ENCODE data around the gene MDH1.
"Not testable (repeated sequence)": the region's sequence is repeated elsewhere in the genome, so short reads cannot be mapped to it uniquely, and the experiment has no call there.

The MDH1 gene

GRCh38 chr2:63589148-63589958 is 590 bp downstream of the MDH1 start:
- DNase-seq (ENCODE audit: low spot score): no peak

GRCh38 chr2:63590626-63591408 is 2.1 kb downstream of the MDH1 start:
- no peak for DNase-seq (ENCODE audit: low spot score)

- no peak for DNase-seq (ENCODE audit: low spot score)
These were observed 2.9 kb downstream of the MDH1 start for GRCh38 chr2:63591566-63592175.

- no peak for DNase-seq (ENCODE audit: low spot score)
These were observed 5.9 kb downstream of the MDH1 start for GRCh38 chr2:63594660-63595059.

- DNase-seq (ENCODE audit: low spot score): no peak
These were observed 7.7 kb downstream of the MDH1 start for GRCh38 chr2:63596401-63596883.

- DNase-seq (ENCODE audit: low spot score): no peak
These were observed 10.2 kb downstream of the MDH1 start for GRCh38 chr2:63598981-63599380.

- DNase-seq (ENCODE audit: low spot score): no peak
These were observed 12.2 kb downstream of the MDH1 start for GRCh38 chr2:63600881-63601460.

- DNase-seq (ENCODE audit: low spot score): no peak
These were observed 15.9 kb downstream of the MDH1 start for GRCh38 chr2:63604666-63605065.

GRCh38 chr2:63608865-63609264 is 20.1 kb downstream of the MDH1 start:
- DNase-seq (ENCODE audit: low spot score): not testable (repeated sequence)

GRCh38 chr2:63610525-63610924 is 21.8 kb downstream of the MDH1 start:
- DNase-seq (ENCODE audit: low spot score): no peak

- no peak for DNase-seq (ENCODE audit: low spot score)
These were observed 24.7 kb downstream of the MDH1 start for GRCh38 chr2:63613391-63613901.

GRCh38 chr2:63614448-63614968 is 25.7 kb downstream of the MDH1 start:
- no peak for DNase-seq (ENCODE audit: low spot score)

- no peak for DNase-seq (ENCODE audit: low spot score)
These were observed 26.5 kb downstream of the MDH1 start for GRCh38 chr2:63614983-63615945.

GRCh38 chr2:63617366-63617765 is 28.6 kb downstream of the MDH1 start:
- no peak for DNase-seq (ENCODE audit: low spot score)

GRCh38 chr2:63619328-63619727 is 30.6 kb downstream of the MDH1 start:
- DNase-seq (ENCODE audit: low spot score): no peak

- no peak for DNase-seq (ENCODE audit: low spot score)
These were observed 34.0 kb downstream of the MDH1 start for GRCh38 chr2:63622751-63623150.

- DNase-seq (ENCODE audit: low spot score): not testable (repeated sequence)
These were observed 35.0 kb downstream of the MDH1 start for GRCh38 chr2:63623763-63624162.

- DNase-seq (ENCODE audit: low spot score): no peak
These were observed 39.1 kb downstream of the MDH1 start for GRCh38 chr2:63627866-63628265.

- no peak for DNase-seq (ENCODE audit: low spot score)
These were observed 39.7 kb downstream of the MDH1 start for GRCh38 chr2:63628403-63628942.

- no peak for DNase-seq (ENCODE audit: low spot score)
These were observed 42.7 kb downstream of the MDH1 start for GRCh38 chr2:63631501-63631900.

Measured in CD4-positive, alpha-beta T cell treated with Interleukin-6 at 100 ng/mL for 8 hours (primary cell).